GM19351 (cell line): ENCODE measurements around the gene E2F1.

Source experiments
- ATAC-seq: cut with Tn5 transposase; IDR thresholded peaks from one replicate; pipeline ENCODE4 v1.9.1; 2021; ENCODE audit warnings: mild to moderate bottlenecking, moderate library complexity; ENCODE audit not compliant: unreplicated experiment

The E2F1 gene

GRCh38 chr20:33673114-33673409 lies 13.1 kb downstream of the E2F1 start:
- no peak for ATAC-seq

GRCh38 chr20:33672426-33673113 lies 13.6 kb downstream of the E2F1 start:
- ATAC-seq = no peak

GRCh38 chr20:33671573-33672288 lies 14.5 kb downstream of the E2F1 start:
- ATAC-seq = no peak

GRCh38 chr20:33670715-33671499 lies 15.3 kb downstream of the E2F1 start:
- no peak for ATAC-seq

GRCh38 chr20:33669873-33670640 lies 16.1 kb downstream of the E2F1 start:
- no peak for ATAC-seq

GRCh38 chr20:33669224-33669623 lies 17.0 kb downstream of the E2F1 start:
- ATAC-seq = no peak

GRCh38 chr20:33668466-33669155 lies 17.6 kb downstream of the E2F1 start:
- ATAC-seq = no peak

- peak; percentile 26 for ATAC-seq
These were observed 18.3 kb downstream of the E2F1 start for GRCh38 chr20:33667676-33668465.

- ATAC-seq = peak; percentile 1
These were observed 18.9 kb downstream of the E2F1 start for GRCh38 chr20:33667245-33667675.

- peak; percentile 66 for ATAC-seq
These were observed 19.6 kb downstream of the E2F1 start, which contains the start of gene ACTL10 for GRCh38 chr20:33666293-33667244. ACTL10 (plus strand) TSS chr20:33666943; CDS start chr20:33667498, 555 bp downstream.

- no peak for ATAC-seq
These were observed 21.4 kb downstream of the E2F1 start for GRCh38 chr20:33664762-33665144.

- no peak for ATAC-seq
These were observed 22.0 kb downstream of the E2F1 start for GRCh38 chr20:33664085-33664761.

GRCh38 chr20:33663161-33664084 lies 22.8 kb downstream of the E2F1 start:
- peak; percentile 54 for ATAC-seq

GRCh38 chr20:33662172-33662571 lies 24.0 kb downstream of the E2F1 start, which contains the start of gene C20orf144:
C20orf144 (plus strand) TSS chr20:33662327; CDS start chr20:33662346, 19 bp downstream.
- no peak for ATAC-seq

GRCh38 chr20:33660685-33661058 lies 25.5 kb downstream of the E2F1 start:
- no peak for ATAC-seq

- no peak for ATAC-seq
These were observed 26.0 kb downstream of the E2F1 start for GRCh38 chr20:33660035-33660684.
